Stimulated activated CD4-positive, alpha-beta T cell treated with anti-CD3 and anti-CD28 coated beads, Interleukin-1b, Interleukin-23, amount 100 ng/mL, for 48 hours (primary cell): ENCODE data around the gene ARX.

Source experiments
- DNase-seq: peaks from one replicate; pipeline ENCODE4 v3.0.0-alpha.2; 2020

Gene ARX

DNA sequence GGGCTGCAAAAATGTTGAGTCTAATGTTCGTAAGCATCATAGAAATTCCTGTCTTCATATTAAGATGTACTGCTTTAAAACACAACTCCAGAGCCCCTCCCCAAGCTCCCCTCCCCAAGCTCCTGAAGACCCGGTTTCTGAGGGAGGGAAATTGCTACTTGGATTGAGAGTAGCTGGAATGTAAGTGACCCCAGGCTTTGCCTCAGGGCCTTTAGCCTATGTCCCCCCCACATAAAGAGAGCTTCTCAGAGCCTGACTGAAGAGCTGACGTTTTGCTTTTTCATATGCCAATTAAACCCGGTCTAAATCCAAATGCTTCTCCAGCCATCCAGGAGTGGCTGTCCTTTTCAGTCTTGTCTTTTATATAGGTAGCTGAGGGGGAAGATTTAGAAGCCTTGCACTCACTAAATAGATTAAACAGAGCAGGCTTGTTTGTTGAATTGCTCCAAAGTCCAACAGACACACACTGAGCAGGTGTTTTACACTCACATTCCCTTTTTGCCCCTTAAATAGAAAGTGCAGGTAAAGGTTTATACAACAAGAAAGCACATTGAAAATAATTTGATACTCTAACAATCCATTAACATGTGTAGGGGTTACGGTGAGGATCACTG, 19.6 kb downstream of the ARX start:
- DNase-seq, result no peak

DNA sequence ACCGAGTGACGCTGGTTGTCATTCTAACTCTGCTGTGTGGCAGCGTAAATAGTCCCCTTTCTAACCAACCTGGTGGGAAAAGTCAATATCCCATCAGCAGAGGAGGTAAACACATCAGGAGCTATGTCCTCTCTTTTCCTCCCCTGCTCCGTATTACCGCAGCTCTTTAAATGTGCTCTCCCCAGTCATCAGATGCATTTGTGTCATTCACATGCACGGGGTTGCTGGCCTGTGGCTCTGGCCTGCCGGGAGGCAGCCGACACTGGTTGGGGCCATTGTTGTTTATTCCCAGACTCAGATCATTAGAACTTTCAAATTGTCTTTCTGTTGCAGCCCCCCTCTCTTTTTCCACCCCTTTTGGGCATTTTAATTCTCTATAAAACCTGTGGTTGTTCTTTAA, 21.9 kb downstream of the ARX start:
- no peak for DNase-seq

GRCh38 chrX:24990535-24990934, 25.2 kb downstream of the ARX start:
- DNase-seq, result no peak

DNA sequence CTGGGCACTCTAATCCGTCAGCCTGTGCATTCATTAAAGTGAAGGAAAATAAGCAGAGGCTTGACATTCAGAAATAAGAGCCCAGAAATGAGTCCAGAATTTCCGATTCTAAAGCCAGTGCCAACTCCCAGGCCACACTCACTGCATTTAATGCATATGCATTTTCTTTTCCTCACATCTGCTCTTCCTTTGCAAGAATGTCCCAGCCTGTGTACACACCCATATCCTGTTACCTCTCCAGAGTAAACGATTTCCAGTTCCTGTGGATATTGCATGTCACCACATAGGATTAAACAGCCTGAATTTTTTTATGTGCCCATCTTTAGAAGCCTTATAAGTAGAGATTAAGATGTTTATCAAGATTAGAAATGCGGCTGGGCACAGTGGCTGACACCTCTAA, 27.5 kb downstream of the ARX start:
- no peak for DNase-seq

GRCh38 chrX:24987731-24988130, 28.0 kb downstream of the ARX start:
- DNase-seq, result no peak

- no peak for DNase-seq
These were observed 30.6 kb downstream of the ARX start for GRCh38 chrX:24985120-24985519.

- DNase-seq, result no peak
These were observed 31.8 kb downstream of the ARX start for GRCh38 chrX:24983931-24984330.

DNA sequence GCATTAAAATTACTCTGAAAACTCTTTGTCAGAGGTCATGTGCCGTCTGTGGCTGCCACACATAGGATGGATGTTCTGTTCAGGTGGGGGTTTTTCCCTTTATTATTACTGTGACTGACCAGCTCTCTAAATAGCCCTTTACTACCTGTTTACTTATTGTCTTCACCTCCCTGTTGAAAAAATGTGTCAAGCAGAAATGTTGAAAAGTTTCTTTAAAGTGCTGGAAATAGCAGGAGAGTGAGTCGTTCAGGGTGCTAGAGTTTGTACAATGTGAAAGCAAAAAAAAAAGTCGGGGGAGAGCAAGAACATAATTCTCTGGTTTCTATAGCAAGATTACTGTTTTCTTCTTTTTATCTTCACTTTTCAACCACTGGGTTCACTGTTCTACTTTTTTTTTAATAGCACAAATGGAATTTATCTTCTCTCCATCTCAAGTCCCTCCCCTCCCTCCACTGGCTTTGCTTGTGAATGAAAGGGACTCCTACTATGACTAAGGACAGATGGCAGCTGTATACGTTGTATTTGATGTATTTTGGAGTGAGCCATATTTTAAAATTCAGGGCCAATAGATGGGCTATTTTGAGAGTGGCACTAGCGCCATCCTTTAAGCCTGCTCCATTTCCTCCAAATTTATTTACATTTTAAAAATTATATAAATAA, 33.3 kb downstream of the ARX start:
- DNase-seq, result no peak

- no peak for DNase-seq
These were observed 34.7 kb downstream of the ARX start for GRCh38 chrX:24981030-24981429.

DNA sequence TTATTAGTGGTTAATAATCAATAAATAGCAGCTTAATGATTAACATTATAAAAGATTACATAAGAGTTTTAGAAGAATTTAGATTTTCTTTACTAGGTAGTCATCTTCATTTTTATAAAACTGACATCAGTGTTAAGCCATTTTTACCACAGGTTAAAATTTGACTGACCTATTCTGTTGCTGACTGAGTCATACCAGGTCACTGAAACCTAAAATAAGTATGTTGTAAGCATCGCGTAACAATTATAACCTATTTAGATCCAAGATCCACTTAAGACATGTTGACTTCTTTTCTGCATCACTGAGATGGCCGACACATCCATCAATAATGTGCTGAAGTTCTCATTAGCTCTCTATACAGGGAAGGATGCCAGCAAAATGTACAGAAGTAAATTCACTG, 36.7 kb downstream of the ARX start:
- DNase-seq, result no peak

DNA sequence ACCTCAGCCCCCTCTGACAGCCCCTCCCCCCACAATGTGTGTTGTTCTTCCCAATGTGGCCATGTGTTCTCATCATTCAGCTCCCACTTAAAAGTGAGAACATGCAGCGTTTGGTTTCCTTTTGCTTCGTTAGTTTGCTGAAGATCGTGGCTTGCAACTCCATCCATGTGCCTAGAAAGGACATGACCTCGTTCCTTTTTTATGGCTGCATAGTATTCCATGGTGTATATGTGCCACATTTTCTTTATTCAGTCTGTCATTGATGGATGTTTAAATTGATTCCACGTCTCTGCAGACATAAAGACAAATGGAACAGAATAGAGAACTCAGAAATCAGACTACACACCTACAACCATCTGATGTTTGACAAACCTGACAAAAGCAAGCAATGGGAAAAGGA, 46.0 kb downstream of the ARX start:
- DNase-seq, result no peak

DNA sequence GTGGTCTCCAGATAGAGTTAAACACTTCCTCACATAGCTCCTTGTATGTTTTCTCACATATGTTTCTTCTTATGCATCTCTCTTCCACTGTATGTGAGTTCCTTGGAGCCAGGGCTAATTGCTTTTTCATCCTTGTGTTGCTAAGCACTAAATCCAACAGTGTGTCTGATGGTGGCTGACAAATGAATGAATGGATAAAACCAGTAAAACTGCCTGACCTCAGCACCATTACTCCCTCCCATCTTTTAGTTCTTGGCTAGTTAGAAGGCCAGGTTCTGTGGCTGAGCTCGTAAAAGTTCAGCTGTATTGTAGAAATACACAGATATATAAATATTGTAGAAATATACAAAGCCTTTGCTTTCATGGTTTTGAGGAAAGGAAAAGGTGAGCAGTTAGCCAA, 50.4 kb downstream of the ARX start:
- no peak for DNase-seq

GRCh38 chrX:24963823-24964222, 51.9 kb downstream of the ARX start:
- DNase-seq, result no peak

DNA sequence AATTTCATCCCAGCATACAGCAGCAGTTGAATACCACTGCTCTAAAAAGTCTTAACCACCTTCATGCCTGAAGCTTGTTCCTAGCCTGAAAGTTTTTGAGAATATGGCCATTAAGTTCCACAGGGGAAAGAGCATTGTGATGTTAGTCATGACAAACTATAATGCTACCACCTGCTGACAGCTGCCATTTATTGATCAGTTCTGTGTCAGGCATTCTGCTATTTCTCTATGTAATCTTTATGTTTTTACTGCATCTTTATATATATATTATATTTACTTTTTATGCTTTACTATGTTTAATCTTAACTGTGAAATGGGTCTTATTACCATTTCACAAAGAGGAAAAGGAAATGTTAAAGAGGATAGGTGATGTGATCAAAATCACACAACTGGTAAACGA, 54.0 kb downstream of the ARX start:
- DNase-seq, result no peak

DNA sequence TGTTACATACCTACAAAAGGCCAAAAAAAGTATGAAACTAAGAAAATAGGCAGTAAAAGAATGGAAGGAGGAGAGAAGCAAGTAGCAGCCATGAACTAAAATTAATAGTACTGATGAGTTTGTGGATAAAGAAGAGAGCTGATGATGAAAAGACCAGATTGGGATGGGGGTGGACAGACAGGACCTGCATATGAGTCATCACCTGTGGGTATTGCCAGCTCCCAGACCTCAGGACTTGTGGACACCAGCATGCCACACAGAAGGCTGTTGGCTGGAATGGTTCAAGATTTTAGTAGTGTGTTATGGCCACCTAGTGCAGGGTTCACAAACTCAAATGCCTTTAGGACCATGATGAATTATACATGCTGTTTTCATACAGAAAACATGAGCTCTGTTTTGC, 58.9 kb downstream of the ARX start:
- no peak for DNase-seq

DNA sequence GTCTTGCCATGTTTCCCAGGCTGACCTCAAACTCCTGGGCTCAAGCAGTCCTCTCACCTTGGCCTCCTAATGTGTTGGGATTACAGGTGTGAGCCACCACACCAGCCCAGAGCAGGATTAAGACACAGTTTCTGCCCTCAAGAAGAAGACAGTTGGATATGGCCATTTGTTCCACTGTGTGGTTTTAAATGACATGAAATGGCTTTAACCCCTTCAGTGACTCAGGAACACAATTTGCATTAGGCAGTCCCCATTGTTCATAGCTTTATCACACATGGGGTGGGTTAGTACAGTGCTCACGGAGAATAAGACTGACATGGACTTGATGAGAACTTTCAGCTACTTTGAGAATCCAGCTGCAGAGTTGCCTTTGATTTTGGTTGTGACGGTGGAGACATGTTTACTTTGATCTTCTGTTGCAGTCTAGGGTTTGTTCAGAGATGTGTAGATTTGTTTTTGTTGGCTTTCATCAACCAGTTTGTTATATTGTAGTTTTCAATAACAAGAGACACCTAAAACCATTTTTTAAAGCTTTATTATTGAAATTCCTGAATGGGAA, 60.3 kb downstream of the ARX start:
- DNase-seq, result no peak

DNA sequence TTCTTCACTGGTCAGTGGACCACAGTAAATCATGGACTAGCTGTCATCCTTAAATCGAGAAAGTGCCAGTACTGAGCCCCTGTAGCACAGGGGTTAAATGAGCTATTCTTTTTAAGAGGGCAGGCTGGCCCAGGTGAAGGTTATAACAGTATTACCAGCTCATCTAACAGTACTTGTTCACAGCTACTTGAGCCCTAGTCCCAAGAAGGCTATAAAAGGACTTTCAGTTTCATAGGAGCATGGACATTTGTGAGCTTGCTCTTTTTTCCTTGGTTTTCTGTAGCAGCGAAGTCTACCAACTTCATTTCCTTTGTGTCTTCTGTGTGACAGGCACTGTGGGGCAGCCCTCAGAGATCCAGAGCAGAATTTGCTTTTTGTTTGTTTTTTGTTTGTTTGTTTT, 61.0 kb downstream of the ARX start:
- DNase-seq, result no peak
